Spleen (tissue), 7 donors: ENCODE measurements around the gene SCART1.

Experiments used
- POLR2A ChIP-seq, 3 donors: fragments of 450-650 bp; IDR thresholded peaks; one replicate each; pipeline ENCODE4 v1.5.1; 2017; ENCODE audit warnings: antibody characterized with exemption in 3 of 3, mild to moderate bottlenecking in 1 of 3
- POLR2AphosphoS5 ChIP-seq, 3 donors: sonication (generic); formaldehyde crosslinking; IDR thresholded peaks; one replicate each; pipeline ENCODE4 v1.5.1; 2017; ENCODE audit warnings: antibody characterized with exemption in 3 of 3
- TF ChIP-seq, protein P1 (sequence below), 11 experiments: fragments of 200-600 bp in 7 of 11; fragments of 450-650 bp in 4 of 11; sonication (generic) in 4 of 11; IDR thresholded peaks in 8 of 11; conservative IDR thresholded peaks in 3 of 11; 1 replicate in 7 of 11; 2 replicates in 4 of 11; pipeline versions ENCODE4 v1.4.0 to v1.8.0; 2016 to 2021; ENCODE audit warnings: antibody characterized with exemption in 11 of 11, inconsistent platforms in 4 of 11, mild to moderate bottlenecking in 1 of 11
- donor health status: DM: no; HTN: no; CAD: no; lungs with moderate emphysema.
- donor health status: DM: no; HTN: no; CAD: no.
- donor health status: DM: no; HTN: no; CAD: no.

GRCh38 chr10:133471300-133472109, 17.8 kb downstream of the SCART1 start:
- TF ChIP-seq, protein P1, sequence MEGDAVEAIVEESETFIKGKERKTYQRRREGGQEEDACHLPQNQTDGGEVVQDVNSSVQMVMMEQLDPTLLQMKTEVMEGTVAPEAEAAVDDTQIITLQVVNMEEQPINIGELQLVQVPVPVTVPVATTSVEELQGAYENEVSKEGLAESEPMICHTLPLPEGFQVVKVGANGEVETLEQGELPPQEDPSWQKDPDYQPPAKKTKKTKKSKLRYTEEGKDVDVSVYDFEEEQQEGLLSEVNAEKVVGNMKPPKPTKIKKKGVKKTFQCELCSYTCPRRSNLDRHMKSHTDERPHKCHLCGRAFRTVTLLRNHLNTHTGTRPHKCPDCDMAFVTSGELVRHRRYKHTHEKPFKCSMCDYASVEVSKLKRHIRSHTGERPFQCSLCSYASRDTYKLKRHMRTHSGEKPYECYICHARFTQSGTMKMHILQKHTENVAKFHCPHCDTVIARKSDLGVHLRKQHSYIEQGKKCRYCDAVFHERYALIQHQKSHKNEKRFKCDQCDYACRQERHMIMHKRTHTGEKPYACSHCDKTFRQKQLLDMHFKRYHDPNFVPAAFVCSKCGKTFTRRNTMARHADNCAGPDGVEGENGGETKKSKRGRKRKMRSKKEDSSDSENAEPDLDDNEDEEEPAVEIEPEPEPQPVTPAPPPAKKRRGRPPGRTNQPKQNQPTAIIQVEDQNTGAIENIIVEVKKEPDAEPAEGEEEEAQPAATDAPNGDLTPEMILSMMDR (IDR thresholded peaks at IDR 0.05 in 8 of 11, conservative IDR thresholded peaks at IDR 0.05 in 3 of 11): no peak
- TF ChIP-seq POLR2AphosphoS5 (IDR thresholded peaks at IDR 0.05) (no peak), POLR2A (IDR thresholded peaks at IDR 0.05) (no peak)
